Stimulated activated CD8-positive, alpha-beta memory T cell treated with anti-CD3 and anti-CD28 coated beads, Interleukin-7, amount 100 ng/mL, for 1 hour (primary cell): ENCODE results near the gene MAP7.
"Not testable (repeated sequence)": the region's sequence is repeated elsewhere in the genome, so short reads cannot be mapped to it uniquely, and the experiment has no call there.

ENCODE experiments used
- DNase-seq, 2 donors: peaks; one replicate each; pipeline ENCODE4 v3.0.0-alpha.2; 2020; ENCODE audit warnings: low read depth in 2 of 2

MAP7 gene

DNA sequence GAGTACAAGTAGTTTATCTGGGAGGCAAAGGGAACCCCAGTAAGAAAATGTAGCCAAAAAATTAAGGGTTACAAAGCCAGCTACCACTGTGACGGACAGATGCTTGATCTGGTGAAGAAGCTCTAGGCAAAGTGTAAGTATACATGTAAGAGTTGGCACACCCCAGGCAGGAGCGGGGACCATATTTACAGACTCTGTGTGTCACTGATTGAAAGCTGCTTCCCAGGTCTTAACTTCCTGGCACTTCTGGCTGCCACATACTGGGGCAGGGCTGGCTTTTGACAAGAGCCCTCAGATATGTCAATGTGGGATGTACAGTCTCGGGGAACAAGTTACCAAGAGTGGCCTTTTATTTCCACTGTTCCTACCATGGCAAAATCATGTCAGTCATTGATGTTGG, 212.6 kb downstream of the MAP7 start:
- DNase-seq = no peak

DNA sequence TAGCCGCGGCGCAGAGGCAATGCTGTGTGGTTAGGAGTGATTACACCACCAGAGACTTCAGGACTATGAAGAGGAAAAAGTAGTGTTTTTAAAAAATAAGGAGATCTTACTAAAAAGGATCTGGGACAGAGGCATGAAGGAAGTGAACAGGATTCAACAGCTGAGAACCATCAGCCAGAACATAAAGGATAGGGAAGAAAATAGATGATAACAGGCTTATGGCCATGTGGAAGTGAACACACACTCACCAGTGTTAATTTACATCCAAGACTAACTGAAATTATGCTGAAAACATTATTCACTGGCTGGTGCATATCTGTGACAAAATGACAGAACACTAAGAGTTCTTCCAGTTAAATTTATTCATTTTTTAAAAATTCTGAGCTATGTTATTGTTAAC, 213.1 kb downstream of the MAP7 start:
- DNase-seq = no peak

DNA sequence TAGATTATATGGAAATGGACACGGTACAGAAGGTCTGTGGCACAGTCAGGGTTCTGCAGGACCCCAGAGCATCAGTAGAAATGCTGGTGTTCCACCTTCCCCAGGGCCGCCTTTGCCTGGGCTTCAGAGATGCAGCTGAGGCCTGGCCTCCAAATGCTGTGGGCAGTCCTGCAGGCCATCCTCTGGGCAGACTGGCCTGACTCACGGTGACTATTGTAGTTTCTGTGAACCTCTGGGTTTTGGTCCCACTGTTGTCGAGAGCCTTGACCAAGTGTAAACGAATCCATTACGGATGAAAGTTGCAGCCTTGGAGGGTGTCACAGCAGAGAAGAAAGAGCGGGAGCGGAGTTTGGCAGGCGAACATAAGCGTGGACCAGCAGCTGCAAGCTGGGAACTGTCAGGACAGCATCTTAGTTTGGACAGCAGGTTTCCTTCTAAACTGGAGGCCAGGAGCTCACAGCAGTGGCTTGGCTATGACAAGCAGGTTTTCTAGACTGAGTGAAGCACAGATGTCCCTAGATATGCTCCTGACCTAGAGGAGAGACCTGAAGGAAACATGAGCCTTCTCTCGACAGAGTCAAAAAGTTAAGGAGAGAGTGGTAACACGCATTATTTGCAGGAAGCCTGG, 214.4 kb downstream of the MAP7 start:
- no peak for DNase-seq

DNA sequence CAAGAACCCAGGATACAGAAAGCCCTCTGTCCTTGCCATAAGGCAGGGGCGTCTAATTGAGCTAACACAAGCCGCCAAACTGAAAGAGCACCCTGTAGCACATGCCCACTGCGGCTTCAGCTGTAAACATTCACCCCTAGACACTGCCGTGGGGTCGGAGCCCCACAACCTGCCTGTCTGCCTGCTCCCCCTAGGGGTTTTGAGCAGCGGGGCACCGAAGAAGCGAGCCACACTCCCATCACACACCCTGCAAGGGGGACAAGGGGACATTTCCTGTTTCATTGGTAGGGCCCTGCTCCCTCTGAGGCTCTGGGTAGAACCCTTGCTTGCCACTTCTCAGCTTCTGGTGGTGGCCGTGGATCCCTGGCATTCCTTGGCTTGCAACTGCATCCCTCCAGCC, 215.4 kb downstream of the MAP7 start:
- DNase-seq = no peak

DNA sequence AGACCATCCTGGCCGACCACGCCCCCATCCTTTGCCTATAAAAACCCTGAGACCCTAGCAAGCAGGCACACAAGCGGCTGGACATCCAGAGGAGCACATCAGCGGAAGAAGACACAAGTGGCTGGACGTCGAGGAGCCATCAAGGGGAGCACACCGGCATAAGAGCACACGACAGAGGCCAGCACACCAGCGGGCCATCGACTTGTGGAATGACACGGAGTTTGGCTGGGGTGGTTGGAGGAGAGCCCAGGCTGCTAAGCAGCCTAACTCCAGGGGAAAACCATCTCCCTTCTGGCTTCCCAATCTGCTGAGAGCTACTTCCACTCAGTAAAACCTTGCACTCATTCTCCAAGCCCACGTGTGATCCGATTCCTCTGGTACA, 215.8 kb downstream of the MAP7 start:
- no peak for DNase-seq

DNA sequence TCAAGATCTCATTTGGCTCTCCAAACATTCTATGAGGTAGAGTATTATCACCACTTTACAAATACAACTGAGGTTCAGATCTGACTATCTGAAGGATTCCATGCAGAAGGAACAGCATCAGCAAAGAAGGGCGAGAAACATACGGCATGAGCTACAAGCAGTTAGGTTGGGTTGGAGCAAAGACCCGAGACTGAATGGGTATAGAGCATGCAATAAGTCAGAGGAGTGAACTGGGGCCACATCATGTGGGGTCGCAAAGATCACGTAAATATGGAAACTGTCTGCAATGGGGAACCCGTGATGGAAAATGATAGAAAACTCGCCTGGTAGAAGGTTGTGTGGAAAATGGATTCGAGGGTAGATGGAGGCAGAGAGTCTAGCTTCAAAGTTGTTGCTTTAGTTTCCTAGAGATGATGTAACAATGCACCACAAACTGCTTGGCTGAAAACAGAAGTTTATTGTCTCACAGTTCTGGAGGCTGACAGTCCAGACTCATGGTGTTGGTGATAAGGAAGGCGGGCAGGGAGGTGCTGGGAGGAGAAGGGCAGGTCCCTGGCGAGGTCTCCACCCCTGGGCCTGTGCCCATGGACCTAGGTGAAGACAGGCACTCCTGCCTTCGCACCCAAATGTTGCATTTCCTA, 216.3 kb downstream of the MAP7 start:
- no peak for DNase-seq

DNA sequence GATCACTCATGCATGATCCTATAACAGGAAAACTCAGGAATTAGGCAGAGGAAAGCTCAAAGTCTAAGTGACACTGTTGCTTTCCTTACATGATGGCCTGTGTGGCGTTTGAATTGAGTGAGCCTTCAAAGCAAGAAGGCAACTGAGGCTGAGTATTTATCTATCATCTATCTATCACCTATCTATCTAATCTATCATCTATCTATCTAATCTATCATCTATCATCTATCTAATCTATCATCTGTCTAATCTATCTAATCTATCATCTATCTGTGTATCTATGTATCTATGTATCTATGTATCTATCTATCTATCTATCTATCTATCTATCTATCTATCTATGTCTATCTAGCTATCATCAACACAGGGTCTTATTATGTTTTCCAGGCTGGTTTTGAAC, 218.8 kb downstream of the MAP7 start:
- no peak for DNase-seq

DNA sequence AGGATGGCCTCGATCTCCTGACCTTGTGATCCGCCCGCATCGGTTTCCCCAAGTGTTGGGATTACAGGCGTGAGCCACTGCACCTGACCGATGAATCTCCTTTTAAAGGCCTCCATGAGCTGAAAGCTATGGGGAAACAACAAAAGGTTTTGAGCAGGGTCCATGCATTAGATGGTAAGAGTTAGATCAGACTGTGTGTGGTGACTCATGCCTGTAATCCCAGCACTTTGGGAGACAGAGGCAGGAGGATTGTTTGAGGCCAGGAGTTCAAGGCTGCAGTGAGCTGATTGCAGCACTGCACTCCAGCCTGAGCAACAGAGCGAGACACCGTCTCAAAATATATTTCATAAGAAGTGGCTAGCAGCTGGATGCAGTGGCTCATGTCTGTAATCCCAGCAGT, 219.6 kb downstream of the MAP7 start:
- DNase-seq = no peak

DNA sequence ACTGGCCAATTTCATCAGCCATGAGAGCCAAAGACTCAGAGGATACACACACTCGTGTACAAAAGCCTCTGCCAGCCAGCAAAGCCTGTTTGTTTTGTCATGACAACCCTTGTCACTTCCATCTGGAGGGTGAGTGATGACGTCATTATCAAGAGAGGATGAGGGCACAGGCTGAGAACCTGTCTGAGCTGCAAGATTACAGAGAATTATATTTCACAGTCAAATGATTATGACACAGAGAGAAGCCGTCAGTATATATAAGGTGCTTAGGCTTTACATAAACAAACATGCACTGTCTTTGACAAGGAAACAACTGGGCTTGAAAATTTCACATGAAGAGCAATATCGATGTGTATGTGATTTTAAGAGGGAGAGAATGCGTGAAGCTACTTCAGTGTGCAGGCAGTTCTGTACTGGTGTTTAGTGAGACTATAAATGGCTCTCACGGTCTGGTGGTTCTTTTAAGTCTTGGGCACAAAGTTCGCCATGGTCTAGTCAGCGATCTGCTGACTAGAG, 224.1 kb downstream of the MAP7 start:
- no peak for DNase-seq

DNA sequence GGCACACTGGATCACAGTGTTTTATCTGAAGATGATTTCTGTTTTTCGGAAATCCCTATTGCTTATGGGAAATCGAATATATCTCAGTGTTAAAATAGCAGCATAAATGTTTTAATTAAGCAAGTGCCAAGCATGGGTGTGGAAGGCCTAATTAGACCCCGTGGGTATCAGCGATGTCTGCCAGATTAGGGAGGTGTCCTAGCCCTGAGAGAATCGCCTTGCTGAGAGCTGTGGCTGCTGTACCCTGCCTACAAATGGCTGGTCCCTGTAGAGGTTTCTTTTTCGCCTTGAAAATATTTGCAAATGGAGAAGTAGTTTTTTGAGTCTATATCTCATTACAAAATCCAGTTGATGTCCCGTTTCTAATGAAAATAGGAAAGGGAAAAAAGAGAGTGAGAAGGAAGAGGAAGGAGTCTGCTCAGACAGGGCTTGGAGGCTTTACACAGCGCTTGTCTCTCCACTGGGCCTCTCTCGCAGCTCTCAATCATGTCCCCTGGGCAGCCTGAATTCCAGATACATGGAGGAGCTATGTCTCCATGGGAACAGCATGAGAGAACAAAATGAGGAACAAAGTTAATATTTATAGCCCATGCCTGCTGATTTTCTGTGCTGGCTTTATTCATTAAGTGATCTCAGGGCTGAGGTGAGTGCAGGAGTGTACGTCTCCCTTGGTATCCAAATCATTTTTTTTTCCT, 225.4 kb downstream of the MAP7 start:
- no peak for DNase-seq

DNA sequence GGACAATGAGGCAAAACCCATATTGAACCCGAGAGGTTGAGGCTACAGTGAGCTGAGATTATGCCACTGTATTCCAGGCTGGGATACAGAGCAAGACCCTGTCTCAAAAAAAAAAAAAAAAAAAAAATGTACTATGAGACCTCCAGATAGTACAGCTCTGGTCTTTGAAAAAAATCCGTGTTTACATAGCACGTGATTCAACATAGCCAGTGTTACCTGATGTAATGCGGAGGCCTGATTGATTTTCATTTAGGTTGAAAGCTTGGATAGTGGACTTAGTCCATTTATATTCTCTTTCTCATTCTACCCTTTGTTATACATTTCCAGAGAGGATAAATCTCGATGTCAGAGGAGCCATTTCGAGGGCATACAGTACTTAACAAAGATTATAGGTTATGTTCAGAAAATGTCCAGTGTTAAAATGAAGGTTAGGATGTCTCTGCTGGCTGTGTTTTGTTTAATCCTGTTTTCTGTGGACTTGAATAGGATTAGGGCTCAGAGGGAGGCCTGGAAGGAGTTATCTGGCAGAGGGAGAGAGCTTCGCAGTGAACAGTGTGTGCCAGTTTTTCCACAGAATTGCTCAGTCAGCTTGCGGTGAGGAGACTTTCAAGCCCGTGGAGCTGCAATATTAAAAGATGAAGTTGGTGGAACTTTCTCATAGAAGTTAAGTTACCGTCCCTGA, 226.7 kb downstream of the MAP7 start:
- DNase-seq = no peak

DNA sequence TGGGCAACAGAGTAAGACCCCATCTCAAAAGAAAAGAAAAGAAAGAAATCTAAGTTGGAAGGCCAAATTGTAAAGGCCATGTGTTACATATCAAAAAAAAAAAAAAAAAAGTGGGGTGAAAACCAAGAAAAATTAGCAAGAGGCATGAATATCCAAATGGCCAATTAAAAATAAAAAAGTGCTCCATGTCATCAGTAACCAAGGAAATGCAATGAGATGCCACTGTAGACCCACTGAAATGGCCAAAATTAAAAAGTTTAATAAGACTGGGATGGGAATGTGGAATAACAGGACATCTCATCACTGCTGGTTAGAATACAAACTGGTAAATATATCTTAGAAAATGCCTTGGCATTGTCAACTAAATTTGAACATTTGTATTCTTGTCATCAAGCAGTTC, 230.5 kb downstream of the MAP7 start:
- DNase-seq = no peak

DNA sequence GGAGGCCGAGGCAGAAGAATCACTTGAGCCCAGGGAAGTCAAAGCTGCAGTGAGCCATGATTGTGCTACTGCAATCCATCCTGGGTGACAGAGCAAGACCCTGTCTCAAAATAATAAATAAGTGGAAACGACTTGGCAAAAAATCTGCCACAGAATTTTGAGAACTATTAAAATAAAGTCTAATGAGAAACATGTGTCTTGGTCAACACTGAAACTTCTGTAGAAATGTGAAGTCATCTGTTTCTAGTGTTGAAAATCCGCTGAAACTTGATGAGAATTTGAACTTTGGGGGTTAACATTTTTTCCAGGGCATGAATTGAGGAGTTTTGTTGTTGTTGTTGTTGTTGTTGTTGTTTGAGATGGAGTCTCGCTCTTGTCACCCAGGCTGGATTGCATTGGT, 231.5 kb downstream of the MAP7 start:
- no peak for DNase-seq

DNA sequence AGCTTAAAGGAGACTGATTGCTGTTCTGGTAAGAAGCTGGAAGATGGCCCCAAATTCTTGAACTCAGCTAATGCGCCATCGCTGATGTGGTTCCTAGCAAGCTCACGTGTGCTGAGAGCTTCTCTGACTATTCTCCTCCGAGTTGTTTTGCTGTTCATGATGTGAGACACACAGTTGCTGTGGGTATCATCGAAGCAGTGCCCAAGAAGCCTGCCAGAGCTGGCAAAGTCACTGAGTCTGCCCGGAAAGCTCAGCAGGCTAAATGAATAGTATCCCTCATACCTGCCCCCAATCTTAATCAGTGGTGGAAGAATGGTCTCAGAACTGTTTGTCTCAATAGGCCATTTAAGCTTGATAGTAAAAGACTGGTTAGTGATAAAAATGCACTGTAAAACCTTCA, 232.3 kb downstream of the MAP7 start:
- no peak for DNase-seq

DNA sequence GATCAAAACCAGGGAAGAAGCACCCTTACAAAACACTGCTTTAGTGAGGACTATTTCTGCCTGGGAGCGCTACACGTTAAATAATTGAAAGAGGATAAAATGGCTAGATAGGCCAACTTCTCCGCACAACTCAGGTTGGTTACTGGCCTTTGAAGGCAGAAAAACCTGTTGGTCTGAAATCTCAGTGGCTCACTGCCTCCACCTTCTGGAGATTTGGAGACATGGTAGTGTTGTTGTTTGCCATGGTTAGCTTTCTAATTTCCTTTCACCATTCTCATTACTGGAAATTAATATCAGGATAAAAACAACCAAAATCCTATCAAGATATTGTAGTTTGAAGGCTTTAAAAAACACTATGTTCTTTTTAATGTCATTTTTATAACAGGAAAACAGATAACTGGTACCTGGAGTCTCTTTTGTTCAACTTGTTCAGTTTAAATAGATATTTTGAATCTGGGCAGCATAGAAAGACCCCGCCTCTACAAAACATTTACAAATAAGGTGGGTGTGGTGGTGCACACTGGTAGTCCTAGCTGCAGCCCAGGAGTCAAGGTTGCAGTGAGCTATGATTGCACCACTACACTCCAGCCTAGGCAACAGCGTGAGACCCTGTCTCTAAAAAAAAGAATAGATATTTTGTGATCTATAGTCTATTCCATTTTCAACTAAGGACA, 233.1 kb downstream of the MAP7 start:
- DNase-seq = peak; percentile 6 to 19

DNA sequence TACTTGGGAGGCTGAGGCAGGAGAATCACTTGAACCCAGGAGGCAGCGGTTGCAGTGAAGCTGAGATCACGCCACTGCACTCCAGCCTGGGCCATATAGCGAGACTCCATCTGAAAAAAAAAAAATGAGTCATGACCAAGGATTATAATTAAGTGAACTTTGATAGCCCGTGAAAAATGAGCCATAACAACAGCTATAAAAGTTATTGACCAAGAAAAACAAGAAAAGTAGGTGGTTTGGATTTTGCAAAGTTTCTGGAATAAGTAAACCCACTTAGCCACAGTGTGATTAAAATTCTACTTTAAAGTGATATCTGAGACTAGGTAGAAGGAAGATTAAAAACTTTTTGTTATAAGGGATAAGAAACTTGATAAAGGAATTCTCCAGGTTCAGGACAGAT, 234.6 kb downstream of the MAP7 start:
- DNase-seq = no peak

DNA sequence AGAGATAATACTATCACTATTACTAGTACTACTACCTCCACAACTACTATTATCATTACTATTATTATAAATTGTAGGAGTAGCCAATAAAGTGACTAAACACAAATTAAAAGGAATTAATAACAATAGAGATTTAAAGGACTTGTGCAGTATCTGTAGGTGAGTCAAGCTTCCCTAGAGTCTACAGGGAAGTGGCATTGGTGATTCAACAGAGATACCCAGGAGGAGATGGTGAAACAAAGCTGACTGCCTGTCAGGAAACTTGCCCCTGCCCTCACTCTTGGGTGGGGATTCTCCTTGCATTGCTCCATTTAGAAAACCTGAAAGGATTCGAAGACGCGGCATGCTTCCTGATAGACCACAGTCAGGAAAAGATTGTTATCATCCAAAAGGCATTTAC, 237.2 kb downstream of the MAP7 start:
- no peak for DNase-seq

DNA sequence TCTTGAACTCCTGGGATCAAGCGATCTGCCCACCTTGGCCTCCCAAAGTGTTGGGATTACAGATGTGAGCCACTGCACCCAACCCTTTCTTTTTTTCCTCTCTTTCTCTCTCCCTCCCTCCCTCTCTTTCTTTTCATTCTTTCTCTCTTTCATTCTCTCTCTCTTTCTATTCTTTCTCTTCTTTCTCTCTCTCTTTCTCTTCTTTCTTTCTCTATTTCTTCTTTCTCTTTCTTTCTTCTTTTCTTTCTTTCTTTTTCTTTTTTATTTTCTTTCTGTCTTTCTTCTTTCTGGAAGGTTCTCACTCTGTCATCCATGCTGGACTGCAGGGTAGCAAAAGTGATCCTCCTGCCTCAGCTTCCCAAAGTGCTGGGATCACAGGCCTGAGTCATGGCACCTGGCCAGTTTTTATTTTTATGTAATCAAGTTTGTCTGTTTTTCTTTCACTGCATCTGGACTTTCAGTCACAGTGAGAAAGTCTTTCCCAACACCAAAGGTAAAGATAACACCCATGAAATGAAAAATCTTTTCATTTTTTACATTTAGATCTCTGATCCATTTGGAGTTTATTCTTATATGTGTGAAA, 240.4 kb downstream of the MAP7 start:
- DNase-seq = no peak

DNA sequence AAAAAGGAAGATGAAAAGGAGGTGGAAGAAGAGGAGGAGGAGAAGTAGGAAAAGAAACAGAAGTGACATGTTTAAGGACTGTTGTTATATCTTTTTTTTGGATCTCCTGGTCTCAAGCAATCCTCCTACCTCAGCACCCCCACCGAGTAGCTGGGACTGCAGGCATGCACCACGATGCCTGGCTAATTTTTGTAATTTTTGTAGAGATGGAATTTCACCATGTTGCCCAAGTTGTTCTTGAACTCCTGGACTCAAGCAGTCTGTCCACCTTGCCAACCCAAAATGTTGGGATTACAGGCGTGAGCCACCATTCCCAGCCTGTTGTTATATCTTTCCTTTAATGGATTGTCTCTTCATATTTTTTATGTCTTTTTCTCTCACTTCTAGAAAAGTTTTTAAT, 241.1 kb downstream of the MAP7 start:
- no peak for DNase-seq

DNA sequence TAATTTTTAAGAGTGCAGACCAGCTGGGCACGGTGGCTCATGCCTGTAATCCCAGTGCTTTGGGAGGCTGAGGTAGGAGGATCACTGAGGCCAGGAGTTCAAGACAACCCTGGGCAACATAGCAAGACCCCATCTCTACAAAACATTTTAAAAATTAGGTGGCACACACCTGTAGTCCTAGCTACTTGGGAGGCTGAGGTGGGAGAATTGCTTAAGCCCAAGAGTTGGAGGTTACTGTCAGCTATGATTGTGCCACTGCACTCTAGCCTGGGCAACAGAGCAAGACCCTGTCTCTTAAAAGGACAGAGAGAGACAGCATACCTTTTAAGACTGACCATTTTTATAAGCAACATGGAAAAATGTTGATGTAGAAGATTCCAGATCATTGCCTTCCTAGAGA, 241.8 kb downstream of the MAP7 start:
- DNase-seq = not testable (repeated sequence)

DNA sequence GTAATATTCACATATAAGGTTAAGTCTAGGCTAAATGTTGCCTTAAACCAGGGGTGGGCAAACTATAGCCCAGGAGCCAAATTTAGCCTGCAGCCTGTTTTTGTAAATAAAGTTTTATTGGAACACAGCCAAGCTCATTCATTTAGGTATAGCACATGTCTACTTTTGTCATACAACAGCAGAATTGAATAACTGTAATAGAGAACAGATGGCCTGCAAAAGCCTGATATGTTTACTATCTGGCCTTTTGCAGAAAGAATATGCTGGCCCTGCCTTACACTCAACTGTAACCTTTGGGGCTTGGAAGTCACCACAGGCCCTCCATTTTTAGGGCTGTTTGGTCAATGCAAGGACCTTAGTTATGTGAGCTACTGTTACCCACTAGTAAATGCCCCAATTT, 242.9 kb downstream of the MAP7 start:
- DNase-seq = no peak

DNA sequence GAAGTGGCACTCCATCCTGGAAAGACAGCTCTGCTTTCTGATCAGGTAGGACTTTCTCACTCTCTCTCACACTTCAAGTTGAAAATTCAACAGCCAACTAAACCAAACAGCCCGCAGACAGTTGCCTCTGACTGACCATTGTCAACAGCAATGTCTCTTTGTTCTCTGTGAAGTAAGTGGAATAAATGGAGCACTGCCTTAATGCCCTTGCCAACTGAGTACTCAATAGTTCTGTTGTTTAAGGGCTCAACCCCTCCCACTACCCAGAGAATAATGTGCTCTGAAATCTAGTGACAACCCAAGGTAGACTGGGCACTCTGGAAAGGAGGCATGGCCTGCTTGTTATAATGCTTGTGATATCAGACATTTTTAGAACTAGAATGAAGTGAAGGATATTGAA, 243.8 kb downstream of the MAP7 start:
- no peak for DNase-seq
